Heart left ventricle (tissue), 16 donors: ENCODE results near the gene AMMECR1. TPM values are rescaled to one million over a fixed set of nuclear protein-coding genes. Genes with fewer than 3 reads are reported as not detected.
A peak's percentile ranks its signal among the peaks of the same experiment; 100 is the strongest.

Source experiments
- ATAC-seq, 4 donors: fragments of 200-7000 bp; cut with Tn5 transposase; one replicate each; pipeline ENCODE4 v1.9.1; 2020 to 2022; ENCODE audit warnings: moderate library complexity in 4 of 4, mild to moderate bottlenecking in 3 of 4, moderate number of reproducible peaks in 1 of 4
- DNase-seq, 5 donors: peaks; one replicate each; pipeline ENCODE4 v3.0.0-alpha.2; 2020
- H3K27ac ChIP-seq, 12 donors: fragments of 200-600 bp; sonication (generic) in 4 of 12; one replicate each; pipeline versions ENCODE4 v1.5.0 to v1.8.0; 2016 to 2022; ENCODE audit warnings: mild to moderate bottlenecking in 2 of 12
- H3K27me3 ChIP-seq, 9 donors: fragments of 200-600 bp; sonication (generic) in 2 of 9; one replicate each; pipeline versions ENCODE4 v1.5.1 to v1.8.0; 2016 to 2022; ENCODE audit warnings: mild to moderate bottlenecking in 3 of 9
- H3K36me3 ChIP-seq, 9 donors: fragments of 200-600 bp; sonication (generic) in 2 of 9; one replicate each; pipeline versions ENCODE4 v1.5.0 to v1.8.0; 2018 to 2022; ENCODE audit warnings: mild to moderate bottlenecking in 2 of 9
- H3K4me1 ChIP-seq, 12 donors: fragments of 200-600 bp; sonication (generic) in 4 of 12; one replicate each; pipeline versions ENCODE4 v1.5.0 to v1.8.0; 2016 to 2022; ENCODE audit warnings: mild to moderate bottlenecking in 3 of 12
- H3K4me3 ChIP-seq, 12 donors: fragments of 200-600 bp; sonication (generic) in 4 of 12; one replicate each; pipeline versions ENCODE4 v1.5.0 to v1.8.0; 2017 to 2022; ENCODE audit warnings: mild to moderate bottlenecking in 9 of 12, moderate library complexity in 4 of 12
- H3K9me3 ChIP-seq, 12 donors: fragments of 200-600 bp; sonication (generic) in 4 of 12; one replicate each; pipeline versions ENCODE4 v1.5.0 to v1.8.0; 2016 to 2022; ENCODE audit warnings: mild to moderate bottlenecking in 1 of 12
- CTCF ChIP-seq, 12 donors: fragments of 200-600 bp; sonication (generic) in 4 of 12; IDR thresholded peaks; one replicate each; pipeline versions ENCODE4 v1.5.0 to v1.8.0; 2018 to 2022; ENCODE audit warnings: antibody characterized with exemption in 12 of 12, mild to moderate bottlenecking in 5 of 12
- POLR2A ChIP-seq, 2 donors: fragments of 450-650 bp; IDR thresholded peaks; one replicate each; pipeline ENCODE4 v1.6.1; 2017; ENCODE audit warnings: antibody characterized with exemption in 2 of 2, mild to moderate bottlenecking in 2 of 2, moderate library complexity in 2 of 2
- WGBS, 4 donors: extraction: QIAGEN DNeasy Blood & Tissue Kit in 2 of 4; methylation state at CpG; one replicate each; pipeline versions ENCODE4 v1.1.5 to v1.1.7; 2013 to 2018; 5-methylcytosine and 5-hydroxymethylcytosine counted together
- intact Hi-C, 10 donors: fragments of 100-400 bp; cut with DNase I; formaldehyde crosslinking; loops; one replicate each; pipeline versions ENCODE4 v1.11.1 to v1.14.2; 2022
- polyA plus RNA-seq, 2 donors: library from polyadenylated mRNA; stranded (reverse); fragments of 200-250 nt; gene quantifications; one replicate each; pipeline ENCODE4 v1.2.3, GENCODE V29; 2013
- total RNA-seq, 9 donors: library from RNA; depleted of rRNA in 2 of 9; stranded (reverse); fragments of >200 nt in 2 of 9; fragmentation: NEBNext Ultra II Directional in 3 of 9; extraction: Animal tissue kit (Norgen Biotek cat#: 25700) in 3 of 9; gene quantifications; one replicate each; pipeline versions ENCODE4 v1.1.0 to v1.2.4, GENCODE V29; 2016 to 2023
- donor health status: ischemic (EF 13 %, LVEDD 7.1; RV severe dilation, severe dysfunction).
- donor health status: healthy with polysubstance abuse.
- donor health status: DM: no; HTN: yes; CAD: no.
- donor health status: DM: no; HTN: no; CAD: no.
- donor health status: ischemic (EF 25% LVEDD 6.9; RV normal size, moderate dysfunction).
- donor health status: ischemic (EF 25% LVEDD 5.7; RV mildly dilated, moderate dysfunction).
- donor health status: healthy.
- donor health status: DM: yes; HTN: yes; CAD: no.
- donor health status: ischemic (EF 35%, LVEDD 5.7; RV mildly dilated, moderate dysfunction).
- donor health status: nonischemic (EF 11% LVEDD 7.7; RV severe dilation, severe dysfunction).
- donor health status: DM: yes; HTN: yes; CAD: no.
- donor health status: PGD.
- donor health status: ischemic (EF 29% LVEDD 5.4; RV normal size, mild dysfunction).
- donor health status: nonischemic (EF 23%, LVEDD 6.1; RV moderate dilation, normal function).

The AMMECR1 gene
- total and polyA plus RNA-seq, 11 donors: 0.56 to 4.1 (median 1.1) TPM

DNA sequence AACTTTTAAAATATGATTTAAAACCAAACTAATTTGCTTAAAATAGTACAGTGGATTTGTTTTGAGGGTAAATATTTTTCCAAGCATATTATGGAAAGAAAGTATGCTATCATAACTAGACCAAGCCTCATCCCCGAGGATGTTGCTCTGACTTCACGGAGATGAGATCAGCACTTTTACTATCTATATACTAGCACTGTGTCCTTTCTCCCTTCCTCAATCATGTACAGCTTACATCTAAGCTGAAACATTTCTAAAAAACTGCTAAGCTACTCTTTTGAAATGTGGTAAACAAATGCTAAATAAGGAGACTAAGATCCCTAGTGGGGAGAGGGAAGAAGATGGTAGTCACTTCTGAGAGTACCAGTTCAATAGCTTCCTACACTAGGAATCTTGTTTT, 23.8 kb downstream of the AMMECR1 start:
- no peaks in the 10 kb centered on the region for H3K36me3 ChIP-seq
- H3K9me3 ChIP-seq: peaks cover 0 to 19% (median 3%) of the 10 kb centered on the region in 12 donors
- no peaks in the 10 kb centered on the region for H3K4me1 ChIP-seq
- intact Hi-C loops: no loop called here
- 73 to 94% (median 80%) methylated on average over 2 of the region's 2 CpGs for WGBS, 4 donors
- no peak for DNase-seq
- no peak overlapping the region for H3K4me3 ChIP-seq
- ATAC-seq: no peak
- TF ChIP-seq POLR2A (IDR thresholded peaks at IDR 0.05) (no peak), CTCF (IDR thresholded peaks at IDR 0.05) (no peak)
- no peak overlapping the region for H3K27ac ChIP-seq
- no peaks in the 10 kb centered on the region for H3K27me3 ChIP-seq

- intact Hi-C loops: no loop called here
- no peak for ATAC-seq
- Histone ChIP-seq H3K4me1 (no peaks in the 10 kb centered on the region), H3K27ac (no peak overlapping the region), H3K9me3 (peaks cover 0 to 19% (median 3%) of the 10 kb centered on the region in 12 donors), H3K27me3 (no peaks in the 10 kb centered on the region), H3K36me3 (no peaks in the 10 kb centered on the region), H3K4me3 (no peak overlapping the region)
- TF ChIP-seq CTCF (IDR thresholded peaks at IDR 0.05) (no peak), POLR2A (IDR thresholded peaks at IDR 0.05) (no peak)
- no peak for DNase-seq
These were observed 24.2 kb downstream of the AMMECR1 start for GRCh38 chrX:110293658-110294057.

- Histone ChIP-seq H3K4me3 (no peak overlapping the region), H3K9me3 (no peaks in the 10 kb centered on the region), H3K4me1 (no peaks in the 10 kb centered on the region), H3K36me3 (no peaks in the 10 kb centered on the region), H3K27me3 (no peaks in the 10 kb centered on the region), H3K27ac (no peak overlapping the region)
- intact Hi-C loops: no loop called here
- DNase-seq (no peak), ATAC-seq (no peak)
- no peak for TF ChIP-seq CTCF (IDR thresholded peaks at IDR 0.05)
- TF ChIP-seq POLR2A (IDR thresholded peaks at IDR 0.05): no peak
- WGBS, 4 donors: 85 to 99% (median 95%) methylated on average over 2 of the region's 2 CpGs
These were observed 30.3 kb downstream of the AMMECR1 start for GRCh38 chrX:110287605-110288004.

DNA sequence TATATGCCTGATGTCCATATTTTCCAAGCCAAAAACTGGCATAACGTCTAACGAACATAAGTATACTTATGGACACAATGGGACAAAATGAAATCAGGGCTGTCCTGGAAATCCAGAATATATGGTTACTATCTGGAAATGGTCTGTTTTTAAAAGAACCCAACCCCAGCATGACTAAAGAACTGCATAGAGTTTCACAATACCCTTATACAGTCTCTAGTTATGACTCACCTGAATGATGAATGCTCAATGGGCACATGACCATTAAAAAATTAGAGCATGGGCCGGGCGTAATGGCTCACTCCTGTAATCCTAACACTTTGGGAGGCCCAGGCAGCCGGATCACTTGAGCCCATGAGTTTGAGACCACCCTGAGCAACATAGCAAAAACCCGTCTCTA, 31.8 kb downstream of the AMMECR1 start:
- no peak for DNase-seq
- peak in 1 of 4 donors; percentile 59 for ATAC-seq
- no peaks in the 10 kb centered on the region for H3K9me3 ChIP-seq
- TF ChIP-seq POLR2A (IDR thresholded peaks at IDR 0.05): no peak
- no peak for TF ChIP-seq CTCF (IDR thresholded peaks at IDR 0.05)
- no peak overlapping the region for H3K4me3 ChIP-seq
- H3K27me3 ChIP-seq: no peaks in the 10 kb centered on the region
- no peak overlapping the region for H3K27ac ChIP-seq
- intact Hi-C loops: no loop called here
- no peaks in the 10 kb centered on the region for H3K4me1 ChIP-seq
- 83 to 99% (median 89%) methylated on average over 6 of the region's 6 CpGs for WGBS, 4 donors
- no peaks in the 10 kb centered on the region for H3K36me3 ChIP-seq
